Glutamatergic neuron (in vitro differentiated cells): Measurements from ENCODE around the gene WDR75. TPM values are rescaled to one million over a fixed set of nuclear protein-coding genes. Genes with fewer than 3 reads are reported as not detected.

ENCODE experiments used
- DNase-seq: peaks from one replicate; pipeline ENCODE4 v3.0.0; 2022
- H3K27ac Mint-ChIP-seq: one replicate; pipeline ENCODE4 v1.8.0; 2020; ENCODE audit warnings: mild to moderate bottlenecking, mixed read lengths, inconsistent platforms; ENCODE audit not compliant: unreplicated experiment
- H3K27me3 Mint-ChIP-seq: one replicate; pipeline ENCODE4 v1.8.0; 2020; ENCODE audit warnings: mild to moderate bottlenecking, moderate library complexity, mixed read lengths, inconsistent platforms; ENCODE audit not compliant: unreplicated experiment
- H3K36me3 Mint-ChIP-seq: one replicate; pipeline ENCODE4 v1.8.0; 2020; ENCODE audit warnings: mild to moderate bottlenecking, mixed read lengths, inconsistent platforms; ENCODE audit not compliant: unreplicated experiment
- H3K4me1 Mint-ChIP-seq: one replicate; pipeline ENCODE4 v1.8.0; 2020; ENCODE audit warnings: mild to moderate bottlenecking, low read depth, mixed read lengths, inconsistent platforms; ENCODE audit not compliant: unreplicated experiment
- H3K4me3 Mint-ChIP-seq: one replicate; pipeline ENCODE4 v1.8.0; 2020; ENCODE audit warnings: mild to moderate bottlenecking, mixed read lengths, inconsistent platforms; ENCODE audit not compliant: unreplicated experiment
- H3K9me3 Mint-ChIP-seq: one replicate; pipeline ENCODE4 v1.8.0; 2020; ENCODE audit warnings: mild to moderate bottlenecking, moderate library complexity, mixed read lengths, inconsistent platforms; ENCODE audit not compliant: unreplicated experiment
- CTCF ChIP-seq: fragments of 200-600 bp; sonication (generic); IDR thresholded peaks from one replicate; pipeline ENCODE4 v1.5.0; 2021; ENCODE audit not compliant: partially characterized antibody, unreplicated experiment
- total RNA-seq: library from RNA; stranded (reverse); fragmentation: NEBNext Ultra II Directional; extraction: Animal tissue kit (Norgen Biotek cat#: 25700); gene quantifications from one replicate; pipeline ENCODE4 v1.2.1, GENCODE V29; 2021; ENCODE audit not compliant: unreplicated experiment

WDR75 gene
- total RNA-seq, 1 donor from 2014 or later, result 41.4 TPM

- Mint-ChIP-seq H3K4me1 (no peaks in the 10 kb centered on the region), H3K4me3 (no peak overlapping the region), H3K9me3 (peaks cover 1% of the 10 kb centered on the region), H3K27ac (no peak overlapping the region), H3K27me3 (no peaks in the 10 kb centered on the region), H3K36me3 (no peaks in the 10 kb centered on the region)
- no peak for DNase-seq
- no peak for TF ChIP-seq CTCF
These were observed 80.6 kb downstream of the WDR75 start for GRCh38 chr2:189521699-189522434.

GRCh38 chr2:189522435-189523151 is 81.3 kb downstream of the WDR75 start:
- TF ChIP-seq CTCF, result no peak
- H3K9me3 Mint-ChIP-seq, result peaks cover 1% of the 10 kb centered on the region
- no peak for DNase-seq
- H3K27ac Mint-ChIP-seq, result no peak overlapping the region
- no peaks in the 10 kb centered on the region for H3K27me3 Mint-ChIP-seq
- H3K36me3 Mint-ChIP-seq, result no peaks in the 10 kb centered on the region
- H3K4me3 Mint-ChIP-seq, result no peak overlapping the region
- H3K4me1 Mint-ChIP-seq, result no peaks in the 10 kb centered on the region

GRCh38 chr2:189524746-189525145 is 83.5 kb downstream of the WDR75 start:
- Mint-ChIP-seq H3K4me1 (no peaks in the 10 kb centered on the region), H3K27me3 (no peaks in the 10 kb centered on the region), H3K27ac (no peak overlapping the region), H3K4me3 (no peak overlapping the region), H3K36me3 (no peaks in the 10 kb centered on the region), H3K9me3 (peaks cover 1% of the 10 kb centered on the region)
- no peak for TF ChIP-seq CTCF
- no peak for DNase-seq

Other genes with a start within 250 kb of the WDR75 start
- 0.56 TPM for gene SLC40A1, start 139.3 kb downstream of the WDR75 start, total RNA-seq
- gene ASNSD1, start 220.0 kb downstream of the WDR75 start, total RNA-seq, result 39.9 TPM
- gene ANKAR, start 233.2 kb downstream of the WDR75 start, total RNA-seq, result 3.6 TPM